CD4-positive, alpha-beta T cell treated with Interleukin-6 for 4 hours (primary cell): ENCODE results near the gene NXNL1.

Source experiments
- DNase-seq: peaks from one replicate; pipeline ENCODE4 v3.0.0-alpha.2; 2020; ENCODE audit warnings: mixed read lengths

NXNL1 gene

GRCh38 chr19:17419154-17419620 is 41.5 kb downstream of the NXNL1 start:
- DNase-seq: no peak

DNA sequence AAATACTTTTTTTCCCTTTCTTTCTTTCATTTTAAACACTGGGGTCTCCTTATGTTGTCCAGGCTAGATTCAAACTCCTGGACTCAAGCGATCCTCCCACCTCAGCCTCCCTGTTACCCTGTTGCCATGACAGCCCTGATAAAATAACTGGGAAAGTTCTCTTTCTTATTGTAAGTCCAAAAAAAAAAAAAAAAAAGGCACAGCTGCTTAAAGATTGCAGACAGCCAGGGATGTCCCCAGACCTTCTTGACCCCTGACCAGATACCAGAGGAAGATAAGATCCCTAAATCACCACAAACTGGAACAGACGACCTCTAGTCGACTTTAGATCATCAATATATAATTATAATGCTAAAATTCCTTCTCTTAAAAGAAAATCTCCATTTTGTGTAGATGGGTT is 42.0 kb downstream of the NXNL1 start:
- DNase-seq: no peak

- no peak for DNase-seq
These were observed 45.6 kb downstream of the NXNL1 start for GRCh38 chr19:17415121-17415520.

- DNase-seq: no peak
These were observed 46.6 kb downstream of the NXNL1 start for GRCh38 chr19:17414097-17414496.

- no peak for DNase-seq
These were observed 48.9 kb downstream of the NXNL1 start for GRCh38 chr19:17411801-17412200.

- DNase-seq: no peak
These were observed 50.7 kb downstream of the NXNL1 start for GRCh38 chr19:17409990-17410389.

DNA sequence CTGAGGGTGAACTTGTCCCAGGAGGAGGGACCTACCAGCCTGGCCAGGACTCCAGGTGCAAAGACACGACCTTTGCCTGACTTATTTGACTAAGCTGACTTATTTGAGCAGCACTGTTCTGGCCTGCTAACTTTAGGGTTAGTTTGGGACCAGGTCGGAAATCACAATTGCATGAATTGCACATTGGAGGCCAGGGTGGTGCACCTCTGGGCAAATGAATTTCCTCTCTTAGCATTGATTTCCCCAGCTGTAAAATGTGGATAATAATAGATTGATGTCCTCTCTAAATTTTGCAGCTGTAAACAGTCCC is 53.9 kb downstream of the NXNL1 start:
- no peak for DNase-seq

DNA sequence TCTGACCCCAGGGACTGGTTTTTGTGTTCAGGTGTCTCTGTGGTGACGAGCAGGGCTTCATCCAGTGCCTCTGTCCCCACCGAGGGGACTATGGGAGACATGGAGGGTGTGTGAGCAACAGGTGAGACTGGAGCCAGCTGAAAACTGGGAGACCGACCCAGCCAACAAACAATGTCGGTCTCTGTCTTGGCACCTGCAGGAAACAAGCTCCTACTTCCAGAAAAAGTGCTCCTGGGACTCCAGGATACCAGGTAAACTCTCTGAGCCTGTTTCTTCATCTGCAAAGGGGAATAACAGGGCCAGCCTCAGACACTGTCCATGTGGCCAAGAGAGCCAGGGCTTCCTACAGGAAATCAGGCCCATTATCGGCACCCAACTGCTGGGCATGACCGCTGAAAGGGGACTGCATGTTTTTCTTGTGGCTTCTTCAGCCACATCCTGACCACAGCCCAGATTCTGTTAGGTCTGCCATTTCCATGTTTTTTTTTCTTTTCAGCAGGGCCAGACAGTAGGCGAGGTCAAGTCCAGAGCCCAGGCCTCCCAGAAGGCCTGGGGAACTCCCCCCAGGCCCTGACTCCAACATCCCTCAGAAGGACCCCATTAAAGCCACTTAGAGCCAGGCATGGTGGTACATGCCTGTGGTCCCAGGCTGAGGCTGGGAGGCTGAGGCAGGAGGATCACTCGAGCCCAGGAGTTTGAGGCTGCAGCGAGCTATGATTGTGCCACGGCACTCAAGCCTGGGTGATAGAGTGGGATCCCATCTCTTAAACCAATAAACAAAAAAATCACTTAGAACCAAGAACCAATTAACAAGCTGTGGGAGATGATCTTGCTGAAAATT is 54.5 kb downstream of the NXNL1 start:
- peak; percentile 14 for DNase-seq
